Measurements from ENCODE around the gene SAMHD1. TPM values are rescaled to one million over a fixed set of nuclear protein-coding genes. Genes with fewer than 3 reads are reported as not detected.

SAMHD1 gene
- total and polyA plus RNA-seq, 2 of the 8 experiments (the other 6 are each of a cell fraction or from before 2014, with no cell fraction given): 22.0 to 37.1 TPM

DNA sequence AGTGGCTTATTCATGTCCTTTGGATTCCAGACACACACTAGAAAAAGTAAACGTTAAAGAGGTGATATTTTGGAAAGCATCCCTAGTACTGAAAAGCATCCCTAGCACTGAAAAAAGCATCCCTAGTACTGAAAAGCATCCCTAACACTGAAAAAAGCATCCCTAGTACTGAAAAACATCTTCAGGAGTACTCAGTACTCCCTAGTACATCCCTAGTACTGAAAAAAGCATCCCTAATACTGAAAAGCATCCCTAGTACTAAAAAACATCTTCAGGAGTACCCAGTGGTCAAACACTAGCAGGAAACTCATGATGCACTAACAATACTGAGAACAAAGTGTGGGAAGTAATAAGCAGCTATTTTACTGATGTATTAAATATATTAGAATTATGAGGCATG is 45.6 kb upstream of the SAMHD1 start:
- Histone ChIP-seq H3K4me1 (replicated peaks in 1 of 4; ENCODE audit: control insufficient read depth in 3 of 4, insufficient read depth in 4 of 4, low read length in 3 of 4) (no peaks in the 10 kb centered on the region), H3K4ac (replicated peaks; ENCODE audit: insufficient read length, low read depth, low read length) (no peak overlapping the region), H3K27me3 (replicated peaks in 1 of 4; ENCODE audit: control insufficient read depth in 3 of 4, extremely low read depth in 1 of 4, insufficient read depth in 3 of 4, low read length in 3 of 4) (no peaks in the 10 kb centered on the region), H3K79me1 (ENCODE audit: low read depth, low read length) (no peaks in the 10 kb centered on the region), H3K14ac (ENCODE audit: insufficient read length) (no peak overlapping the region), H2BK12ac (ENCODE audit: low read depth, low read length) (no peak overlapping the region), H3K23me2 (ENCODE audit: low read depth, low read length) (no peaks in the 10 kb centered on the region), H4K5ac (ENCODE audit: insufficient read length, low read depth, low read length) (no peak overlapping the region), H3K56ac (replicated peaks; ENCODE audit: insufficient read length, low read depth, low read length) (no peak overlapping the region), H3K18ac (ENCODE audit: extremely low read depth, low read length) (no peak overlapping the region), H4K8ac (ENCODE audit: extremely low read depth, insufficient read depth, low read length) (no peak overlapping the region), H2AK5ac (ENCODE audit: low read depth, low read length) (no peak overlapping the region), H2BK20ac (ENCODE audit: low read length) (no peak overlapping the region), H3K27ac (ENCODE audit: low read depth, low read length) (no peak overlapping the region), H2BK5ac (ENCODE audit: low read depth, low read length) (no peak overlapping the region), H3K36me3 (ENCODE audit: control insufficient read depth in 2 of 4, insufficient read depth in 4 of 4, low read length in 3 of 4) (peaks cover 0 to 48% (median 18%) of the 10 kb centered on the region in 4 experiments; a peak in 5 of 8 replicates), H3K79me2 (ENCODE audit: control insufficient read depth in 1 of 2, insufficient read depth in 2 of 2, low read length in 2 of 2) (no peaks in the 10 kb centered on the region), H3K9me3 (ENCODE audit: insufficient read depth in 2 of 2, low read depth in 1 of 2, low read length in 1 of 2) (peaks cover 12 to 29% of the 10 kb centered on the region in 2 experiments), H2BK15ac (ENCODE audit: low read length) (no peak overlapping the region), H2BK120ac (replicated peaks; ENCODE audit: low read depth, low read length) (no peak overlapping the region), H2AFZ (ENCODE audit: low read length) (no peak overlapping the region), H3K4me3 (ENCODE audit: extremely low read depth in 1 of 4, insufficient read depth in 2 of 4, low read depth in 3 of 4, low read length in 4 of 4) (no peak overlapping the region), H4K20me1 (replicated peaks in 1 of 2; ENCODE audit: control insufficient read depth in 1 of 2, insufficient read depth in 2 of 2, low read length in 2 of 2) (no peaks in the 10 kb centered on the region), H4K91ac (replicated peaks; ENCODE audit: insufficient read length, low read length) (no peak overlapping the region), H3K4me2 (ENCODE audit: insufficient read depth in 1 of 2, low read depth in 2 of 2, low read length in 2 of 2) (no peak overlapping the region), H3K23ac (ENCODE audit: insufficient read length) (no peak overlapping the region), H3K9ac (replicated peaks in 1 of 4; ENCODE audit: extremely low read depth in 1 of 4, low read depth in 3 of 4, low read length in 3 of 4) (no peak overlapping the region)
- CTCF ChIA-PET (ENCODE audit: partially characterized antibody): no interaction called here
- WGBS, 2 experiments (ENCODE audit: extremely low coverage in 1 of 2, insufficient coverage in 1 of 2, insufficient read length in 1 of 2, insufficient replicate concordance in 2 of 2, low coverage in 1 of 2, low lambda C conversion rate in 2 of 2, missing lambda C conversion rate in 1 of 2): 94% methylated on average over 1 of the region's 1 CpG; no CpG with 5 or more reads in 1 of the 2 experiments
- POLR2A ChIA-PET (ENCODE audit: partially characterized antibody): no interaction called here
- DNase-seq (ENCODE audit: low read depth in 1 of 2, low spot score in 2 of 2) (no peak), FAIRE-seq (no peak)
- TF ChIP-seq JUN (IDR thresholded peaks at IDR 0.05; ENCODE audit: low read depth, low read length) (no peak), POU5F1 (IDR thresholded peaks at IDR 0.05; ENCODE audit: low read depth, low read length) (no peak)
